NAMALWA (cell line): ENCODE data around the gene SSTR5.

Experiments
- DNase-seq: peaks from one replicate; pipeline ENCODE4 v3.0.0-alpha.2; 2015; ENCODE audit warnings: low spot score

SSTR5 gene

GRCh38 chr16:1072526-1073261, at the start of gene SSTR5:
Gene SSTR5 (plus strand): TSS chr16:1072747. CDS start chr16:1078869, 6,122 bp downstream.
- DNase-seq = no peak

GRCh38 chr16:1024138-1024537, 48.4 kb upstream of the SSTR5 start:
- DNase-seq = no peak

- DNase-seq = peak; percentile 46
These were observed 47.3 kb upstream of the SSTR5 start for GRCh38 chr16:1025183-1025809.

GRCh38 chr16:1026057-1026783, 46.3 kb upstream of the SSTR5 start:
- no peak for DNase-seq

GRCh38 chr16:1026784-1027500, 45.6 kb upstream of the SSTR5 start:
- no peak for DNase-seq

- DNase-seq = no peak
These were observed 45.1 kb upstream of the SSTR5 start for GRCh38 chr16:1027501-1027815.

GRCh38 chr16:1028056-1028455, 44.5 kb upstream of the SSTR5 start:
- DNase-seq = no peak

- no peak for DNase-seq
These were observed 43.9 kb upstream of the SSTR5 start for GRCh38 chr16:1028524-1029258.

- no peak for DNase-seq
These were observed 43.3 kb upstream of the SSTR5 start for GRCh38 chr16:1029259-1029545.

GRCh38 chr16:1030473-1030901, 42.1 kb upstream of the SSTR5 start:
- no peak for DNase-seq

- DNase-seq = no peak
These were observed 40.9 kb upstream of the SSTR5 start for GRCh38 chr16:1031666-1032065.

- DNase-seq = no peak
These were observed 39.9 kb upstream of the SSTR5 start for GRCh38 chr16:1032607-1033006.

- no peak for DNase-seq
These were observed 39.3 kb upstream of the SSTR5 start for GRCh38 chr16:1033128-1033679.

- DNase-seq = no peak
These were observed 38.1 kb upstream of the SSTR5 start for GRCh38 chr16:1034230-1035065.

GRCh38 chr16:1035066-1035415, 37.5 kb upstream of the SSTR5 start:
- no peak for DNase-seq

GRCh38 chr16:1036166-1036565, 36.4 kb upstream of the SSTR5 start:
- no peak for DNase-seq

GRCh38 chr16:1036726-1037393, 35.7 kb upstream of the SSTR5 start:
- DNase-seq = no peak

GRCh38 chr16:1037394-1038257, 34.9 kb upstream of the SSTR5 start:
- DNase-seq = no peak

- DNase-seq = no peak
These were observed 33.6 kb upstream of the SSTR5 start for GRCh38 chr16:1038932-1039331.
